ENCODE results near the gene TSEN15. TPM values are rescaled to one million over a fixed set of nuclear protein-coding genes. Genes with fewer than 3 reads are reported as not detected.

TSEN15 gene
- total and polyA plus RNA-seq, 9 of the 15 experiments (the other 6 are each of a cell fraction or from before 2014, with no cell fraction given), result 25.6 to 121 (median 91.3) TPM

- TF ChIP-seq ZNF586 (CRISPR knock-in tag; conservative IDR thresholded peaks at IDR 0.05) (no peak), TGIF2 (CRISPR knock-in tag; IDR thresholded peaks at IDR 0.05) (no peak), ZZZ3 (IDR thresholded peaks at IDR 0.05) (no peak), ZNF518B (CRISPR knock-in tag; IDR thresholded peaks at IDR 0.05) (no peak), ZFP30 (CRISPR knock-in tag; IDR thresholded peaks at IDR 0.05; ENCODE audit: borderline replicate concordance) (no peak), TCF15 (CRISPR knock-in tag; IDR thresholded peaks at IDR 0.05) (no peak), CREB3 (tag; conservative IDR thresholded peaks at IDR 0.05; ENCODE audit: low read depth) (no peak), NELFE (IDR thresholded peaks at IDR 0.05; ENCODE audit: insufficient read depth, insufficient read length) (no peak), SRSF7 (optimal IDR thresholded peaks at IDR 0.05; ENCODE audit: low read depth, low read length) (no peak), NEUROD1 (IDR thresholded peaks at IDR 0.05; ENCODE audit: borderline replicate concordance, low read depth, low read length, partially characterized antibody) (peak; percentile 91), PRPF4 (IDR thresholded peaks at IDR 0.05; ENCODE audit: insufficient read depth, low read depth, low read length, poor library complexity, severe bottlenecking) (no peak), NFE2L1 (tag; IDR thresholded peaks at IDR 0.05; ENCODE audit: borderline replicate concordance, low read depth) (no peak), FOSL1 (tag; conservative IDR thresholded peaks at IDR 0.05) (peak; percentile 77), SIN3B (IDR thresholded peaks at IDR 0.05; ENCODE audit: low read depth) (no peak), CBX1 (IDR thresholded peaks at IDR 0.05; ENCODE audit: low read depth) (no peak), ZNF384 (IDR thresholded peaks at IDR 0.05; ENCODE audit: low read depth, low read length) (no peak), HNRNPUL1 (IDR thresholded peaks at IDR 0.05; ENCODE audit: low read length) (no peak), NFIX (CRISPR knock-in tag; IDR thresholded peaks at IDR 0.05; ENCODE audit: low read depth) (no peak), XRCC5 (IDR thresholded peaks at IDR 0.05; ENCODE audit: low read depth, low read length) (no peak), ETV5 (CRISPR knock-in tag; IDR thresholded peaks at IDR 0.05; ENCODE audit: low read depth) (peak; percentile 95), HLTF (IDR thresholded peaks at IDR 0.05) (peak; percentile 93), BHLHE40 (IDR thresholded peaks at IDR 0.05; ENCODE audit: low read length) (no peak), TFE3 (CRISPR knock-in tag; IDR thresholded peaks at IDR 0.05) (no peak)
These were observed 20.0 kb upstream of the TSEN15 start (continued) for GRCh38 chr1:184031409-184032107.

Measured in K562 (cell line).